BE2C (cell line): ENCODE data around the gene CYP19A1.

Experiments used
- DNase-seq: peaks from one replicate; pipeline ENCODE4 v3.0.0-alpha.2; 2020
- H3K27me3 ChIP-seq: fragments of 250-450 bp; sonication (Bioruptor Pico); 2 replicates; pipeline ENCODE4 v1.5.1; 2020; ENCODE audit warnings: mild to moderate bottlenecking
- H3K36me3 ChIP-seq: fragments of 250-450 bp; sonication (Bioruptor Pico); 2 replicates; pipeline ENCODE4 v1.5.1; 2020; ENCODE audit warnings: mild to moderate bottlenecking
- H3K4me1 ChIP-seq: fragments of 250-450 bp; sonication (Bioruptor Pico); 2 replicates; pipeline ENCODE4 v1.5.1; 2020
- H3K4me3 ChIP-seq: 2 replicates; pipeline ENCODE4 v1.5.1; 2011; ENCODE audit warnings: low read depth, low read length
- H3K9me3 ChIP-seq: fragments of 250-450 bp; sonication (Bioruptor Pico); 2 replicates; pipeline ENCODE4 v1.5.1; 2020
- CTCF ChIP-seq: IDR thresholded peaks from 2 replicates; pipeline ENCODE4 v1.5.1; 2012; ENCODE audit warnings: mild to moderate bottlenecking, low read depth, low read length

Gene CYP19A1

GRCh38 chr15:51380999-51381806 lies 42.8 kb upstream of the CYP19A1 start:
- DNase-seq, result peak; percentile 76
- H3K9me3 ChIP-seq, result no peaks in the 10 kb centered on the region
- H3K27me3 ChIP-seq, result no peaks in the 10 kb centered on the region
- H3K4me3 ChIP-seq, result peak overlapping the region; percentile 36; the same call in 1 of the 2 replicates
- peaks cover 15% of the 10 kb centered on the region for H3K4me1 ChIP-seq
- no peaks in the 10 kb centered on the region for H3K36me3 ChIP-seq
- TF ChIP-seq CTCF, result peak; percentile 99

- no peak for TF ChIP-seq CTCF
- no peak overlapping the region for H3K4me3 ChIP-seq
- peaks cover 24% of the 10 kb centered on the region for H3K4me1 ChIP-seq
- DNase-seq, result no peak
- H3K9me3 ChIP-seq, result no peaks in the 10 kb centered on the region
- H3K36me3 ChIP-seq, result no peaks in the 10 kb centered on the region
- H3K27me3 ChIP-seq, result no peaks in the 10 kb centered on the region
These were observed 41.0 kb upstream of the CYP19A1 start for GRCh38 chr15:51379390-51379789.

GRCh38 chr15:51378406-51378805 lies 40.0 kb upstream of the CYP19A1 start:
- Histone ChIP-seq H3K9me3 (no peaks in the 10 kb centered on the region), H3K4me3 (no peak overlapping the region), H3K36me3 (no peaks in the 10 kb centered on the region), H3K4me1 (peaks cover 29% of the 10 kb centered on the region), H3K27me3 (no peaks in the 10 kb centered on the region)
- no peak for TF ChIP-seq CTCF
- no peak for DNase-seq

GRCh38 chr15:51377038-51377786 lies 38.8 kb upstream of the CYP19A1 start:
- Histone ChIP-seq H3K9me3 (no peaks in the 10 kb centered on the region), H3K36me3 (no peaks in the 10 kb centered on the region), H3K4me3 (no peak overlapping the region), H3K27me3 (no peaks in the 10 kb centered on the region), H3K4me1 (peaks cover 33% of the 10 kb centered on the region)
- TF ChIP-seq CTCF, result no peak
- DNase-seq, result no peak

- H3K36me3 ChIP-seq, result no peaks in the 10 kb centered on the region
- no peaks in the 10 kb centered on the region for H3K9me3 ChIP-seq
- H3K4me3 ChIP-seq, result no peak overlapping the region
- peaks cover 33% of the 10 kb centered on the region for H3K4me1 ChIP-seq
- DNase-seq, result no peak
- no peaks in the 10 kb centered on the region for H3K27me3 ChIP-seq
- no peak for TF ChIP-seq CTCF
These were observed 37.7 kb upstream of the CYP19A1 start for GRCh38 chr15:51375966-51376640.
